ENCODE data around the gene LILRA1.
"Not testable (repeated sequence)": the region's sequence is repeated elsewhere in the genome, so short reads cannot be mapped to it uniquely, and the experiment has no call there.

The LILRA1 gene

DNA sequence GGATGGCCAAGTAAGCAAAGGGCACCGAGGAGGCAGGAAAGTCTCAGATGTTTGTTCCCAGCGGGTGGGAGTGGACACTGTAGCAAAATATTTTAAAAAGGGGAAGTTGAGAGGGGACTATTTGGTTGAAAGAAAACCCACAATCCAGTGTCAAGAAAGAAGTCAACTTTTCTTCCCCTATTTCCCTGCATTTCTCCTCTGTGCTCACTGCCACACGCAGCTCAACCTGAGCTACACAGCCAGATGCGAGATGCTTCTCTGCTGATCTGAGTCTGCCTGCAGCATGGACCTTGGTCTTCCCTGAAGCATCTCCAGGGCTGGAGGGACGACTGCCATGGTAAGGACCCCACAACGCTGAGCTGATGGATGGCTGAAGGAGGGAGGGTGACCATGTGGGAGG lies at the start of gene LILRA1:
Gene LILRA1, plus strand, starts transcription at position 188 of the 400 bp plus-strand sequence. CDS start 613 bp downstream, outside the sequence.
- not testable (repeated sequence) for DNase-seq

DNA sequence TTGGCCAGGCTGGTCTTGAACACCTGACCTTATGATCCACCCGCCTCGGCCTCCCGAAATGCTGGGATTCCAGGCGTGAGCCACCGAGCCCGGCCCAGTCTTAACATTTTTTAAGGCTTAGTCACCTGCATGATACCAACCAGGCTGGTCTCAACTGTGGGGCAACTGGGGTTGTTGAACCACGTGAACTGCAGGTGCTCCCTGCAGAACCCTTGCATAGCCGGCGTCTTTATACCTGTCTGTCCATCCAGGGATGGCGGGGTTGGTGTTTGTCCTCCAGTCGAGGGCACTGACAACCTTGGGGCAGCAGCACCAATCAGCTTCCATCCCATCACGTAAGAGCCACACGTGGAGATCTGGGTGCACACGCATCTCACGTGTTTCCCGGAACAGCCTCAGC lies 44.6 kb upstream of the LILRA1 start:
- DNase-seq: no peak

DNA sequence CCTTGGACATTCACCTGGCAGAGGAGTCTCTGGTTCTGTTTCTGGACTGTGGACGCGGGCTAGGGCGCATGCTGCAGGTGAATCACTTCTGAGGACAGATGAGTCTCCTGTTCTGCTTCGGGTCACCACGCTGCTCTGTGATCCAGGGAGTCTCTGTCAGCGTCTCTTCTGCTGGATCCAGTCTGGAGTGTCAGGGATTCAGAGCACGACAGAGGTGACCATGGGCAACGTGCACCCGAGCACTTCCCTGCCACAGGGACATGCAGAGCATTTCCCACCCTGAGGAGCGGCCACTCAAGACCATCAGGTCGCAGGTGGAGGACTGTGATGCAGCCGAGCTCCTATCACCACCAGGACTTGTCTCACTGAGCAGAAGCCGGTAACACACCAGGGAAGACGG lies 44.2 kb upstream of the LILRA1 start:
- DNase-seq: no peak

- no peak for DNase-seq
Observed at GRCh38 chr19:54551293-54551692, 42.1 kb upstream of the LILRA1 start.

- DNase-seq: no peak
Observed at GRCh38 chr19:54551950-54552912, 41.2 kb upstream of the LILRA1 start.

DNA sequence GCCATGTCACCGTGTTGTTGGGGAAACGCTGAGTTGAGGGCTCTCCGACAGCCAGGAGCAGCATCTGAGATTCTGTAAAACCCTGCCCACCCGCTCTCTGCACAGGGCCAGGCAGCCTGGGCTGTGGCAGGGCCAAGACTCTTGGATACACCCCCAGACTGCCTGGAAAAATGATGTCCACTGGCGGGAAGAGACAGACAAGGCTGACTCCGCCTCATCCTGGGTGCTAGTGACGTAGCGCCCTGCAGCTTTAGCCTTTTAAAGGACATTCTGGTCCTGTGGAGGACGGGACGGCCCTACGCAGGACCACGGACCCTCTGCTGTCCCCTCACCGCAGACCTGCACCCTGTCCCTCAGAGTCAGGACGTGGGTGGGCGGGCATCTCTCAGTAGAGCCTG lies 40.5 kb upstream of the LILRA1 start:
- DNase-seq: no peak

DNA sequence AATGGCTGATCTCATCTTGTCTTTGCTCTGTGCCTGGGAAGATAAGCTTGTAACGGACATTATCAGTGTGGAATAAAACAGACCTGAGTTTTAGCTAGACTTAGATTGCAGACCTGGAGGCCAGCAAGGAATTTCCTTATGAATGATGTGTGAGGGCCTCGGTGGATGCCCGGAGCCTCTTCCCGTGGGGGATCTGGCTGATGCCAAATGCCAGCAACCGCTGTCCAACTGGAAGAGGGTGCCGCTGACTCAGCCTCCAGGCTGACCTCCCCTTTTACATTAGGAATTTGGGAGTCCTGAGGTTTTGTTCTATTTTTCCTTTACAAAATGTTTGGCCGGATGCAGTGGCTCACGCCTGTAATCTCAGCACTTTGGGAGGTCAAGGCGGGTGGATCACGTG lies 39.4 kb upstream of the LILRA1 start:
- no peak for DNase-seq

DNA sequence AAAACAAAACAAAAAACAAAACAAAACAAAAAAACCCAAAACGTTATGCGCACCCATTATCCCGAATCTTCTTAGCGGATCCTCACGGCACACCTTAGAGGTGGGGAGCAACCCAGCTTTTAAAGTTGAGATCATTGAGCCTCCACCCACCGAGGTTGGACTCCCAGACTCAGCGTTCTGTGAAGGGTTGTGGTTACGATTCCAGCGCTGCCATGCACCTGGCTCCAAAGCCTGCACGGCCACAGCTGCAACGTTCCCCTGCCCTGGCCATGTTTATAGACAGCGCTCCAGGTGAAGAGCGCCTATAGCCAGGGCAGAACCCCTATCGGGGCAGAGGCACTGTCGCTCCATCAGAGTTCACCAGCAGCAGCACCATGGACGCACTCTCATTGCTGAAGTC lies 38.5 kb upstream of the LILRA1 start:
- DNase-seq: no peak

GRCh38 chr19:54556194-54556593 lies 37.2 kb upstream of the LILRA1 start:
- no peak for DNase-seq

GRCh38 chr19:54558339-54558738 lies 35.1 kb upstream of the LILRA1 start:
- no peak for DNase-seq

DNA sequence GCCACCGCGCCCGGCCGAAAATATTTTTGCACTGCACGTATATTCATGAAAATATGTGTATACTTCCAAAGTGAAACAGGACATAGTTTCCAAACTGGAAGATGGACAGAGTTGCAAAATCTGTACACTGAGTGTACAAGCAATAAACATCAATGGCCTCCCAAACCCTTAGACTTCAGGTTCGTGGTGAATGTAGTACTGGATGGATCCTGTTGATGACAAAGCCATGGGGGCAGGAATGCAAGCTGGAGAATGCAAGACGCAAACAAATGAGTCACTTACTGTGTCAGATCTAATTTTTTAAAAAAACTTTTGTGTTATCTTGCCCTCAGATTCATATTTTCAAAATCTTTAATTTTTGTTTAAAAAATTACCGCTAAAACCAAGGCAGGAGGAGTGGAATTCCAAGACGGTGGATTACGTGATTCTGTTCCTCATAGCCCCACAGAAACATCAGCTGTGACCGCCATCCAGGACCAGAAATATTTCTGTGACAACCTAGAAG lies 32.5 kb upstream of the LILRA1 start:
- no peak for DNase-seq

DNA sequence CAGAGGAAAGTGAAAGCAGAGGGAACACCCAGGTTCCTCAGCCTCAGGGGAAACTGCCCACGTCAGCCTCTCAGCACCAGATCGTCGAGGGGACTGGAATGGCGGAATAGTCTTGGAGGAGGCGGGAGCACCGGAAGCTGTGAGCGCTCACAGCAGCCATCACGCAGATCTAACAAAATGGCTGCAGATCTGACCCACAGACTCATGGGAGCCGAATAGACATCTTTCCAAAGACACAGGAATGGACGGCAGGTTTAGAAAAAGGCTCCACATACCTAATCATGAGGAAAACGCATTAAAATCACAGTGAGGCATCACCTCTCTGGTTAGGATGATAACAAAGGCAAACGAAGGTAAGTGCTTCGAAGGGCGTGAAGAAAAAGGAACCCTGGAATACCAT lies 31.6 kb upstream of the LILRA1 start:
- DNase-seq: no peak

DNA sequence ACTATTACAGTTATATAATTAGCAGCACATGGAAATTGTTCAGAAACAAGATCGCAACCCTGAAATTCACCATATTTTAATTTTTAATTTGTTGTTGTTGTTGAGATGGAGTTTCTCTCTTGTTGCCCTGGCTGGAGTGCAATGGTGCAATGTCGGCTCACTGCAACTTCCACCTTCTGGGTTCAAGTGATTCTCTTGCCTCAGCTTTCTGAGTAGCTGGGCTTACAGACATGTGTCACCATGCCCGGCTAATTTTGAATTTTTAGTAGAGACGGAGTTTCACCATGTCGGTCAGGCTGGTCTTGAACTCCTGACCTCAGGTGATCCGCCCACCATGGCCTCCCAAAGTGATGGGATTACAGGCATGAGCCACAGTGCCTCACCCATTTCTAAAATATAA lies 30.2 kb upstream of the LILRA1 start:
- DNase-seq: not testable (repeated sequence)

DNA sequence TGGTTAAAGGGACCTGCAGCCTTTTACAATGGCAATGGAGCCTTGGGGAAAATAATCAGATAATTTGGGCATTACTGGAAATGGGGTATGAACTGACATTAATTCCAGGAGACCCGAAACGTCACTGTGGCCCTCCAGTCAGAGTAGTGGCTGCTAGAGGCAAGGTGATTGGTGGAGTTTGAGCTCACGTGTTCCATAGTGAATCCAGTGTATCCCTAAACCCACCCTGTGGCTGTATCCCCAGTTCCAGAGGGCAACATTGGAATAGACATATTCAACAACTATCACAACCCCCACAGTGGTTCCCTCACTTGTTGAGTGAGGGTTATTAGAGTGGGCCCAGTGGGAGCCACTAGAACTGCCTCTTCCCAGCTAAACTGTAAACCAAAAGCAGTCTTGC lies 23.1 kb upstream of the LILRA1 start:
- no peak for DNase-seq

- DNase-seq: not testable (repeated sequence)
Observed at GRCh38 chr19:54571715-54572615, 21.5 kb upstream of the LILRA1 start.

- no peak for DNase-seq
Observed at GRCh38 chr19:54572696-54573311, 20.6 kb upstream of the LILRA1 start.

DNA sequence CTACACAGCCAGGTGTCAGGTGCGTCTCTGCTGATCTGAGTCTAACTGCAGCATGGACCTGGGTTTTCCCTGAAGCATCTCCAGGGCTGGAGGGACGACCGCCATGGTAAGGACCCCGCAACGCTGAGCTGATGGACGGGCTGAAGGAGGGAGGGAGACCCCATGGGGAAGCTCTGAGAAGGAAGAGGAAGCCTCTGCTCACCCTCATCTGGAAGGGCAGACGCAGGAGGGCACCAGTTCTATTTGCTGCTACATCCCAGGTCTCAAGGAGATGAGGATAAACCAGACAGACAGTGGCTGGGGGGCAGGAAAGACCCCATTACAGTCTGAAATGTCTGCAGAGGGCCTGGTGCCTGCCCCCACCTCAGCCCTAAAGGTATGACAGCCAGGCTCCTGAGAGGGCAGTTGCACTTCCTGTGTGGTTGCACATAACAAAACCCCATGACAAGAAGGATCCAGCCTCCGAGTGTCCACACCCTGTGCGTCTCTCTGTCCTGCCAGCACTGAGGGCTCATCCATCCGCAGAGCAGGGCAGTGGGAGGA lies 20.0 kb upstream of the LILRA1 start, which contains the start of gene LILRA2:
Gene LILRA2, plus strand, starts transcription at position 461 of the 543 bp plus-strand sequence. CDS start 89 bp downstream, outside the sequence.
- DNase-seq: no peak

- DNase-seq: no peak
Observed at GRCh38 chr19:54574051-54574450, 19.4 kb upstream of the LILRA1 start.

DNA sequence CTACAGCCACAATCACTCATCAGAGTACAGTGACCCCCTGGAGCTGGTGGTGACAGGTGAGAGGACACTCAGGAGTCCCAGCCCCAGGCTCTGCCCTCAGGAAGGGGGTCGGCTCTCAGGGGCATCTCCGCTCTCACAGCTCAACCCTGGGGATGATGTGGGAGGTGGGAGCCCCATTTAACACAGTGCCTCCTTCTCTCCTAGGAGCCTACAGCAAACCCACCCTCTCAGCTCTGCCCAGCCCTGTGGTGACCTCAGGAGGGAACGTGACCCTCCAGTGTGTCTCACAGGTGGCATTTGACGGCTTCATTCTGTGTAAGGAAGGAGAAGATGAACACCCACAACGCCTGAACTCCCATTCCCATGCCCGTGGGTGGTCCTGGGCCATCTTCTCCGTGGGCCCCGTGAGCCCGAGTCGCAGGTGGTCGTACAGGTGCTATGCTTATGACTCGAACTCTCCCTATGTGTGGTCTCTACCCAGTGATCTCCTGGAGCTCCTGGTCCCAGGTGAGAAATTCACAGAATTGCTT lies 18.8 kb upstream of the LILRA1 start:
- DNase-seq: no peak

GRCh38 chr19:54575205-54575604 lies 18.2 kb upstream of the LILRA1 start:
- DNase-seq: not testable (repeated sequence)

GRCh38 chr19:54576411-54576976 lies 16.9 kb upstream of the LILRA1 start:
- no peak for DNase-seq

DNA sequence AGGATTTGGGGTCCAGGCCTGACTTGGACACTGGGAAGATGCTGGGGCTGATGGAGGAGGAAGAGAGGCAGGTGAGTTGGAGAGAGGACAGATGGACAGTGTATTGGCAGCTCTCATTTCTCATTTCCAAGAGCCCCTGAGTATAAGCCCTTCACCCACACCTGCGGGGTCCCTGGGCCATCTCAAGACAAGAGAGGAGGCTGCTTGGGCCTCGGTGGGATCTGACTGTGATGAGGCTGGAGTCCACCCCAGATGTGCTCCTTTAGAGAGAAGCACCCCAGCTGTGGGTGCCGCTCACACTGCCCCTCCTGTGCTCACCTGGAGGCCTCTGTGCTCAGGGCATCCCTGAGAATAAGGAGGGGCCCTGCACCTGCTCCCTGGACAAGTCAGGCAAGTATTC lies 16.1 kb upstream of the LILRA1 start:
- no peak for DNase-seq

All from activated effector memory CD4-positive, alpha-beta T cell treated with anti-CD3 and anti-CD28 coated beads, Interleukin-2, amount 50 U/mL, for 16 hours (primary cell).